Nephron progenitor cell (in vitro differentiated cells): ENCODE measurements around the gene KPNA4.

ENCODE experiments used
- DNase-seq: peaks from one replicate; pipeline ENCODE4 v3.0.0; 2021
- H3K27ac Mint-ChIP-seq: 2 replicates; pipeline ENCODE4 v1.8.0; 2021; ENCODE audit warnings: mild to moderate bottlenecking, moderate library complexity, mixed read lengths
- H3K27me3 Mint-ChIP-seq: 2 replicates; pipeline ENCODE4 v1.8.0; 2021; ENCODE audit warnings: mild to moderate bottlenecking, low read depth, mixed read lengths; ENCODE audit not compliant: poor library complexity
- H3K36me3 Mint-ChIP-seq: 2 replicates; pipeline ENCODE4 v1.8.0; 2021; ENCODE audit warnings: low read depth, mixed read lengths
- H3K4me1 Mint-ChIP-seq: 2 replicates; pipeline ENCODE4 v1.8.0; 2021; ENCODE audit warnings: mixed read lengths
- H3K4me3 Mint-ChIP-seq: 2 replicates; pipeline ENCODE4 v1.8.0; 2021; ENCODE audit warnings: mild to moderate bottlenecking, moderate library complexity, mixed read lengths
- H3K9me3 Mint-ChIP-seq: 2 replicates; pipeline ENCODE4 v1.8.0; 2021; ENCODE audit warnings: mild to moderate bottlenecking, moderate library complexity, mixed read lengths
- TF ChIP-seq, protein P1 (sequence below): fragments of 200-600 bp; sonication (generic); IDR thresholded peaks from 2 replicates; pipeline ENCODE4 v1.5.0; 2021; ENCODE audit warnings: antibody characterized with exemption

KPNA4 gene

DNA sequence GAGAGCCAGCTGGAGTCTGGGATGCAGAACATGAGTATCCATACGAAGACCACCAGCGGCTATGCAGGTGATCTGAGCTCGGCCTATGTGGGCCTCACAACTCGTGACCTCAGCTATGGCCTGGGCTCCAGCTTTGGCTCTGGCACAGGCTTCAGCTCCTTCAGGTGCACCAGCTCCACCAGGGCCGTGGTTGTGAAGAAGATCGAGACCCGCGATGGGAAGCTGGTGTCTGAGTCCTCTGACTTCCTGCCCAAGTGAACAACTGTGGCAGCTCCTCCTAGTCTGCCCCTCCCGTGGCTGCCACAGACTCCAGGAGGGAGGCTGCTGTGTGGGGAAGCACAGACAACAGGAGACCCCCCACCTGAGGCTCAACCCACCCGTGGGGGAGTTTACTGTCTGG lies 3.6 kb upstream of the KPNA4 start:
- TF ChIP-seq, protein P1, sequence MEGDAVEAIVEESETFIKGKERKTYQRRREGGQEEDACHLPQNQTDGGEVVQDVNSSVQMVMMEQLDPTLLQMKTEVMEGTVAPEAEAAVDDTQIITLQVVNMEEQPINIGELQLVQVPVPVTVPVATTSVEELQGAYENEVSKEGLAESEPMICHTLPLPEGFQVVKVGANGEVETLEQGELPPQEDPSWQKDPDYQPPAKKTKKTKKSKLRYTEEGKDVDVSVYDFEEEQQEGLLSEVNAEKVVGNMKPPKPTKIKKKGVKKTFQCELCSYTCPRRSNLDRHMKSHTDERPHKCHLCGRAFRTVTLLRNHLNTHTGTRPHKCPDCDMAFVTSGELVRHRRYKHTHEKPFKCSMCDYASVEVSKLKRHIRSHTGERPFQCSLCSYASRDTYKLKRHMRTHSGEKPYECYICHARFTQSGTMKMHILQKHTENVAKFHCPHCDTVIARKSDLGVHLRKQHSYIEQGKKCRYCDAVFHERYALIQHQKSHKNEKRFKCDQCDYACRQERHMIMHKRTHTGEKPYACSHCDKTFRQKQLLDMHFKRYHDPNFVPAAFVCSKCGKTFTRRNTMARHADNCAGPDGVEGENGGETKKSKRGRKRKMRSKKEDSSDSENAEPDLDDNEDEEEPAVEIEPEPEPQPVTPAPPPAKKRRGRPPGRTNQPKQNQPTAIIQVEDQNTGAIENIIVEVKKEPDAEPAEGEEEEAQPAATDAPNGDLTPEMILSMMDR, result no peak
- H3K27ac Mint-ChIP-seq, result no peak overlapping the region
- H3K27me3 Mint-ChIP-seq, result peaks cover 11% of the 10 kb centered on the region
- peaks cover 52% of the 10 kb centered on the region for H3K9me3 Mint-ChIP-seq
- no peak overlapping the region for H3K4me3 Mint-ChIP-seq
- peaks cover 57% of the 10 kb centered on the region for H3K36me3 Mint-ChIP-seq
- DNase-seq, result no peak
- H3K4me1 Mint-ChIP-seq, result peaks cover 18% of the 10 kb centered on the region

DNA sequence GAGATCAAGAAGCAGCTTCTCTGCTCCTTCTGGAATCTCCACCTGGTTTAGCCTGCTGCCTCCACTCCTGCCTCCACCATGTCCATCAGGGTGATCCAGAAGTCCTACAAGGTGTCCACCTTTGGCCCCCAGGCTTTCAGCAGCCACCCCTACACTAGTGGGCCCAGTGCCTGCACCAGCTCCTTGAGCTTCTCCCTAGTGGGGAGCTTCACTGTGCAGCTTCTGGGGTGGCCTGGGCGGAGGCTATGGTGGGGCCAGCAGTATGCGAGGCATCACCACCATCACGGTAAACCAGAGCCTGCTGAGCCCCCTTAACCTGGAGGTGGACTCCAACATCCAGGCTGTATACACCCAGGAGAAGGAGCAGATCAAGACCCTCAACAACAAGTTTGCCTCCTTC lies 2.4 kb upstream of the KPNA4 start:
- peaks cover 29% of the 10 kb centered on the region for H3K4me1 Mint-ChIP-seq
- DNase-seq, result no peak
- TF ChIP-seq, protein P1, result no peak
- H3K27me3 Mint-ChIP-seq, result peaks cover 11% of the 10 kb centered on the region
- H3K27ac Mint-ChIP-seq, result no peak overlapping the region
- peaks cover 62% of the 10 kb centered on the region for H3K36me3 Mint-ChIP-seq
- peaks cover 55% of the 10 kb centered on the region for H3K9me3 Mint-ChIP-seq
- no peak overlapping the region for H3K4me3 Mint-ChIP-seq

DNA sequence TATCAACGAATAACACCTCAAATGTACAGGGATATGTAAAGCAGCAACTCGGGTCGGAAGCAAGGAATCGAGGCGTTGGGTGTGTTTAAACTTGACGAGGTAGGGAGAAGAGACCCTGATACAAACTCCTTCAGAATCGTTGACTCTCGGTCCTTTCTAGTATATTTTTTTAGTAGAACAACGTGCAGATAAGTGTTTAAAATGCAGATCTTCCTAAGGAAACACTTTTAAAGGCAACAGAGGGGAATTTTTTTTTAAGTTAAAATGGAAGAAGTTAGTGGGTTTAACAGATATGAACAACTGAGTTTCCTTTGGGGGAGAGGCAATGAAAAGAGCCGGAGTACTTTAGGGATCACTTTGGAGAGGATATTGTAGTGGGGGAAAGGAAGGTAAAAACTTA lies 1.1 kb upstream of the KPNA4 start:
- Mint-ChIP-seq H3K4me1 (peaks cover 30% of the 10 kb centered on the region), H3K9me3 (peaks cover 68% of the 10 kb centered on the region), H3K4me3 (peak overlapping the region; percentile 96), H3K27me3 (peaks cover 11% of the 10 kb centered on the region), H3K36me3 (peaks cover 73% of the 10 kb centered on the region), H3K27ac (peak overlapping the region; percentile 99)
- DNase-seq, result no peak
- TF ChIP-seq, protein P1, result no peak

DNA sequence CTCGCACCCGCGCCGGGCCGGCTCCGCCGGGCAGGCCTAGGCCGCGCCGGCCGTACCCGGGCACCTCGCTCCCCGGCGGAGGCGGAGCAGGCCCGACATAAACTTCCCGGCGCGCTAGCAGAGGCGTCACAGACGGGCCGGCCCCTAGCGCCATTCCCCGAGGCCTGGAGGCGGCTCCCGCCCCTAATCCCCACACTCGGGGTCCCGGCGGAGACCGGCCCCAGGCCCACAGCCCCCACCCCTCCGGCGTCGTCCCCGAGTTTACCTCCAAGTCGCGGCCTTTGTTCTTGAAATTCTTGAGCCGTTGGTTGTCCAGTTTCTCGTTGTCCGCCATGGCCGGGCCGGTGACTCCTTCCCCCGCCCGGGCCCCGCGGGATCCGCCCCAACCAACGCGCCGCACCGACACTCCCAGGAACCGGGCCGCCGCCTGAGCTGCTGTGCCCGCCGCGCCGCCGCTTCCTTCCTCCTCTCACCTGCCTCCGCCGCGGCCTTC lies 376 bp downstream of the KPNA4 start:
- Mint-ChIP-seq H3K9me3 (peaks cover 83% of the 10 kb centered on the region), H3K36me3 (peaks cover 81% of the 10 kb centered on the region), H3K27ac (peak overlapping the region; percentile 99), H3K27me3 (peaks cover 11% of the 10 kb centered on the region), H3K4me3 (peak overlapping the region; percentile 96), H3K4me1 (peaks cover 30% of the 10 kb centered on the region)
- TF ChIP-seq, protein P1, result no peak
- DNase-seq, result peak; percentile 68

DNA sequence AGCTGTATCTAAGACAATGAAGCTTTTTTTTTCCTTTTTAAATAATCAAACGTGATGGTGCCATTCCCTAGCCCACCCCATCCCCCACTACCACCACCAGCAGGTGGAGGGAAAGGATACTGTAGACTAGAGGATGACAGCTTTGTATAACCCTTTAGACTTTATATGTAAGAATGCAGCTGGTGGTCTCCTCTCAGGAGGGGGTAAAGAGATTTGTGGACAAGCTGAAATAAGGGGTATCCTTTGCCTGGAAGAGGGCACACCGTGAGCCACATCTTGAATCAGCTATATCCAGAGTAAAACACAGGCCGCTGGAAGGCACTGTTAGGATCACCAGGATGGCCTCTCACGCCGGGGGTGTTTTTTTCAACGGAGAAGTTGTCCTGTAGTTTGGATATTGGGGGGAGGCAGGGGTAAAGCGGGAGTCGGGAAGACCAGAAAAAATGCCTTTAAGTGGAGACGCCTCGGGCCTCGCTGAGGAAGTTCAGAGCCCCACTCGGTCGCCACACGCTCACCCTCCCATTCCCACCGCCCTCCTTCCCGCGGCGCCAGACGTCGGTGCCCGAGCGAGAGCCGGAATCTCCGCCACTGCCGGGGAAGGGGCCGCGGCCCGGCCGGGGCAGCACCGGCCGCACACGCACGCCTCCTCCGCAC lies 986 bp downstream of the KPNA4 start:
- DNase-seq, result peak; percentile 17
- Mint-ChIP-seq H3K4me3 (peak overlapping the region; percentile 99), H3K36me3 (peaks cover 81% of the 10 kb centered on the region), H3K27me3 (peaks cover 11% of the 10 kb centered on the region), H3K27ac (peak overlapping the region; percentile 99), H3K4me1 (peaks cover 30% of the 10 kb centered on the region), H3K9me3 (peaks cover 82% of the 10 kb centered on the region)
- TF ChIP-seq, protein P1, result no peak

DNA sequence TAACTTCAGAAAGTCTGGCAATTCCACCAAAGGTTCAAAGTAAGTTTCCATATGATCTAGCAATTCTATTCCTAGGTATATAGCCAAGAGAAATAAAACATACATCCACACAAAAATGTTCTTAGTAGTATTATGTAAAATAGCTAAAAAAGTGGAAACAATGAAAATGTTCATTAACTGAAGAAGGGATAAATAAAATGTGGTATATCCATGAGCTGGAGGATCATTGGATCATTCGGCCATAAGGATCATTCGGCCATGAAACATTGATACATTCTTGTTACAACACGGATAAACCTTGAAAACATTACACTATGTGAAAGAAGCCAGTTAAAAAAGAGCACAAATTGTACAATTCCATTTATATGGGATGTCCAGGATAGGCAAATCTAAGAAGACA lies 2.4 kb downstream of the KPNA4 start:
- Mint-ChIP-seq H3K27ac (peak overlapping the region; percentile 69), H3K4me1 (peaks cover 30% of the 10 kb centered on the region), H3K9me3 (peaks cover 77% of the 10 kb centered on the region), H3K4me3 (peak overlapping the region; percentile 99), H3K27me3 (peaks cover 11% of the 10 kb centered on the region), H3K36me3 (peaks cover 77% of the 10 kb centered on the region)
- no peak for DNase-seq
- TF ChIP-seq, protein P1, result no peak
